NAMALWA (cell line): ENCODE data around the gene USP7.
A peak's percentile ranks its signal among the peaks of the same experiment; 100 is the strongest.
"Not testable (repeated sequence)": the region's sequence is repeated elsewhere in the genome, so short reads cannot be mapped to it uniquely, and the experiment has no call there.

Experiments
- DNase-seq: peaks from one replicate; pipeline ENCODE4 v3.0.0-alpha.2; 2015; ENCODE audit warnings: low spot score

Gene USP7

DNA sequence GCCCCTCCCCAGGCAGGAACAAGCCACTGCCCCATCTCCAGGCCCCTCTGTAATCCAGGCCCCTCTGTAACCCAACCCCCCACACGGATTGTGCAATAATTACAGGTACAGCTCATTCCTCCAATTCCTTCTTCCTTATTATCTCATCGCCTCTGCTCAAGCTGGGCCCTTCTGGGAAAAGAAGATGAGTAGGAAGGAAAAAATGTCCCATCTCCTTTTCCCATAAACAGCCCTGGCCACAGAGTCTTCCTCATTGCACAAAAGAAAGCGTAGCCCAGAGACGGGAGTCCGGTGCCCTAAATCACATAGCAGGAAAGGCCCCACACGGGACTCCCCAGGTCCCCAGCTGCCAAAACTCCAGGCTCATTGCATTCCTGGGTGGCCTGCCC lies 85.2 kb downstream of the USP7 start:
- no peak for DNase-seq

GRCh38 chr16:8877894-8878522 lies 85.7 kb downstream of the USP7 start:
- no peak for DNase-seq

- not testable (repeated sequence) for DNase-seq
Measured at GRCh38 chr16:8875317-8875716, 88.4 kb downstream of the USP7 start.

DNA sequence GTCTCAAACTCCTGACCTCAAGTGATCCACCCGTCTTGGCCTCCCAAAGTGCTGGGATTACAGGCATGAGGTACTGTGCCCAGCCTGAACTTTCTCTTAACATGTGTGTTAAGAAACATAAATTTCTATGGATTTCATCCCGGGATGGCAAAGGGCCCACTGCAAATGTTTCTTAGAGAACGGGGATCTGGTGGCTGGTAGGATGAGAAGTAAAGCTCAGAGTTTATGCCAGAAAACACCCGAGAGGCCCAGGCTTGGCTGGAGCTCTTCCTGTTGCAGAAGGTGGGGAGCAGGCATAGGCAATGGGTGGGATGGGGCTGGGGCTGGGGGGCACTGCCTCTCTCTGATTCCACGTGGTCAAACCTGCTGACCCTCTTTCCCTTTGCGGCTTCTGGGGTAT lies 89.3 kb downstream of the USP7 start:
- no peak for DNase-seq

GRCh38 chr16:8873866-8874195 lies 89.9 kb downstream of the USP7 start:
- DNase-seq = not testable (repeated sequence)

- peak; percentile 51 for DNase-seq
Measured at GRCh38 chr16:8872967-8873865, 90.5 kb downstream of the USP7 start.

- DNase-seq = no peak
Measured at GRCh38 chr16:8872071-8872470, 91.6 kb downstream of the USP7 start.

GRCh38 chr16:8869988-8870241 lies 93.8 kb downstream of the USP7 start:
- not testable (repeated sequence) for DNase-seq

- DNase-seq = peak; percentile 37
Measured at GRCh38 chr16:8869212-8869987, 94.3 kb downstream of the USP7 start.

GRCh38 chr16:8868416-8869211 lies 95.1 kb downstream of the USP7 start, which contains the start of gene CARHSP1:
Gene CARHSP1, minus strand, starts transcription at chr16:8869006. Its CDS starts 9,678 bp downstream, at chr16:8859328.
- peak; percentile 94 for DNase-seq

- peak; percentile 63 for DNase-seq
Measured at GRCh38 chr16:8867932-8868415, 95.7 kb downstream of the USP7 start.

DNA sequence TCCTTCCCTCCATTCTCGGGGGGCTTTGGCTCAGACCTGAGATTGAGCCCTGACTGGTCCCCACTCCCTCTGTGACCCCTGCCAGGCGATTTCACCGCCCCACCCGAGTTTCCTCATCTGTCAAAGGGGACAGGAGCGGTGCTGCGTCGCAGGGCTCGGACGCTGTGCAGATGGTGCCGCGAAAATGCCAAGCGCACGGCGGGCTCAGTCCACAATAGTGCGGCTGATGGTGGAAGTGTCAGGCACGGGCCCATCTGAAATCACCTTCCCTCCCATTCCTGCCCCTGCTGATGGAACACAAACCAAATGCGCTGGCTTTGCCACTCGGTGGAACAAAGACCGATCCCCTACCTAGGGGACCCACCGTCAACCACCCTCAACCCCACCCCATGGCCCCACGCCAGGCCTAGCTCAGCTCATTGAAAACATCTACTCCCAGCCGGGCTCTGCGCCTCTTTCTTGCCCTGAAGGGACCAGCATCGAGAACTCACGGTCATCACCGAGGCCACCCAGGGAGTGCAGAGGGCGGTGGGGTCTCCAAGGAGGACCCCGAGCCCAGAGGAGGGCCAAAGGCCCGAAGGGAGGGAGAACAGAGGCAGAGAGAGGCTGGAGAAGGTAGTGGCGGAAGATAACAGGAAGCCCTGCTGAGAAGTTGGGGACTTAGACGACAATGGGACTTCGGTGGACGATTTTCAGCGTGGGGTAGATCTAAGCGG lies 96.3 kb downstream of the USP7 start:
- no peak for DNase-seq

DNA sequence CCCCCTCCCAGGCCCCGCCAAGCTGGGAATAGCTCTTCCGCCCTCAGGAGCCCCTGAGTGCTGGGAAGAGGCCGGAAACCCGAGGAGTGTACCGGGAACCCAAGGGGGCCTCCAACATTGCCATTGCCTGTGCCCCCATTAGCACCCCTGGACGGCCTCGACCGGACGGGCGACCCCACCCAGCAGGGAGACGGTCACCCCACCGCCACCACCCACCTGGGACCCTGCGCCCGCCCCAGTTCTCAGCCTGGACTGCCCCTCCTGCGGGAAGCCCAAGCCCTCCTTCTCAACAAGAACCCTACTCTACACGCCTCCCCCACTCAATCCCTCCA lies 96.9 kb downstream of the USP7 start:
- DNase-seq = no peak

DNA sequence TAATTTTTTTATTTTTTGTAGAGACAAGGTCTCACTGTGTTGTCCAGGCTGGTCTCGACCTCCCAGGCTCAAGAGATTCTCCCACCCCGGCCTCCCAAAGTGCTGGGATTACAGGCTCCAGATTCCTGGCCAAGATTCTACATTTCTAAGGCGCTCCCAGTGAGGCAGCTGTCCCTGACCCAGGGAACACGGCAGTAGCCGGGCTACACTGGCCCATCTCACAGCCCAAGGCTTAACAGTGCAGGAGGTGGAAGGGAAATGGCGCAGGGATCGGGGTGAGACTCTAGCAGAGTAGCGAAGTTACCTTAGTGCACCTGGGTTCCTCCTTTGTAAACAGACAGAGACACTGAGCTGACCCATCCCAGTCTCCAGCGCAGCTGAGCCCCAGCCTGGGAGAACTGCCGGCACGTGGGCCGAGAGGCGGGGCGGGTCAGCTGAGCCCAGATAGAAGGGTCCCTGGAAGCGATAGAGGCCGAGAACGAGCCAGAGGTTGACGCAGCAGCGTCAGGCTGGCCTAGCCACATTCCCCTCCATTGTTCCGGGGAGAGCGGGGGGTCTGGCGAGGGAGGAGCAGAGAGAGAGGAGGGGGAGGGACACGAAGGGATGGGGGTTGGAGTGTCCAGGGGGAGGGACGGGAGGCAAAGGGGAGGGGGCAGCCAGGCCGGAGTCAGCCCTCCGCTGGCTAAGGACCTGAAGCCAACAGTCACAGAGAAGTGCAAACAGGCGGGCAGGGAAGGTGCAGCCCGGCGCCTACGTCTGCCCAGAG lies 97.4 kb downstream of the USP7 start:
- DNase-seq = no peak

DNA sequence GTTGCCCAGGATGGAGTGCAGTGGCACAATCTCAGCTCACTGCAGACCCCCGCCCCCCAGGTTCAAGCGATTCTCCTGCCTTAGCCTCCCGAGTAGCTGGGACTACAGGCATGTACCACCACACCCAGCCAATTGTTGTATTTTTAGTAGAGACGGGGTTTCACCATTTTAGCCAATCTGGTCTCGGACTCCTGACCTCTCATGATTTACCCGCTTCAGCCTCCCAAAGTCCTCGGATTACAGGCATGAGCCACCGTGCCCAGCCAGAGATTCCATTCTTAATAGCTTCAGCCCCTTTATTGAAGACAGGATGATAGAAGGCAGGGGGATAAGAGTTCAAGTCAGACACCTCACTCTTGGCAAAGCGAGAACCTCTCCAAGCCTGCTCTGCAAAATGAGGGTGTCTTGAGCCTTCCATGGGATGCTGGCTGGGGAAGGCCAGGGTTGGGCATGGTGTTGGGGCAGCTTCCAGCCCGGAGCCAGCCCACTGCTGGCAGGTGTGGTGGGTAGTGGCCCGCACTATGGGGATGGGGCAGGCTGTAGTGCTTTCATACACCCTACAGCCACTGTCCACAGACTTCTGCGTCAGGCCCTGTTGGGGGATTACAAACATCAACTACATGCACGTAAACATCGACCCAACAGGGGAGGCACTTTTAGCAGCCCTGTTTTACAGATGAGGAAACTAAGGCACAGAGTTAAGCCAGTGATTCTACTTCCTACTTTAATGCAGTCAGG lies 98.4 kb downstream of the USP7 start:
- no peak for DNase-seq

DNA sequence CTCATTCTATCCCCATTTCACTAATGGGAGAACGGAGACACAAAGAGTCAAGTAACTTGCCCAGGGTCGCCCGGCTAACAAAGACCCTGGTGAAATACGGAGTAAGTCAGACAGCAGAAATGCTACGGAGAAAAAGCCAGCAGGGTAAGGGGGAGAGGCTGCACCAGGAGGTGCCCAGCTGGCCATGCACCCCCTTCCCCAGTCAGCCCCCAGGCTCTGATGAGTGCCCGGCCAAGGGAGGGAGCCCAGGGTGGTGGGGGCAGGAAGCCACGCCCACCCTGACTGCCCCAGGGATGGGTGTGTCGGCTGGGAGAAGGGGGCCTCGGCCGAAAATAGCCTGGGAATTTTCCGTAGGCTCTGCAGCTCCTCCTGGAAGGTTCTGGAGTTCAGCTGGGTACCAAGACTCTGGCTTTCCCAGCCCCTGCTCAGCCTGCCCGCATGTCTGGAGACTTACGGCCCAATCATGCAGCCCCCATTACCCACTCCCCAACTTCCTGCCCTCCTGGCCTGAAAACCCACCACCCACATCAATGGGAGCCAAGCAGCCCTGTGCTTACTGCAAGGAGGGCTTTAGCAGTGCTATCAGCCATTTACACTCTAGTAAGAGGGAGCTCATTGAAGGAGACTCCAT lies 99.1 kb downstream of the USP7 start:
- no peak for DNase-seq

GRCh38 chr16:8863594-8864424 lies 99.9 kb downstream of the USP7 start:
- DNase-seq = no peak

DNA sequence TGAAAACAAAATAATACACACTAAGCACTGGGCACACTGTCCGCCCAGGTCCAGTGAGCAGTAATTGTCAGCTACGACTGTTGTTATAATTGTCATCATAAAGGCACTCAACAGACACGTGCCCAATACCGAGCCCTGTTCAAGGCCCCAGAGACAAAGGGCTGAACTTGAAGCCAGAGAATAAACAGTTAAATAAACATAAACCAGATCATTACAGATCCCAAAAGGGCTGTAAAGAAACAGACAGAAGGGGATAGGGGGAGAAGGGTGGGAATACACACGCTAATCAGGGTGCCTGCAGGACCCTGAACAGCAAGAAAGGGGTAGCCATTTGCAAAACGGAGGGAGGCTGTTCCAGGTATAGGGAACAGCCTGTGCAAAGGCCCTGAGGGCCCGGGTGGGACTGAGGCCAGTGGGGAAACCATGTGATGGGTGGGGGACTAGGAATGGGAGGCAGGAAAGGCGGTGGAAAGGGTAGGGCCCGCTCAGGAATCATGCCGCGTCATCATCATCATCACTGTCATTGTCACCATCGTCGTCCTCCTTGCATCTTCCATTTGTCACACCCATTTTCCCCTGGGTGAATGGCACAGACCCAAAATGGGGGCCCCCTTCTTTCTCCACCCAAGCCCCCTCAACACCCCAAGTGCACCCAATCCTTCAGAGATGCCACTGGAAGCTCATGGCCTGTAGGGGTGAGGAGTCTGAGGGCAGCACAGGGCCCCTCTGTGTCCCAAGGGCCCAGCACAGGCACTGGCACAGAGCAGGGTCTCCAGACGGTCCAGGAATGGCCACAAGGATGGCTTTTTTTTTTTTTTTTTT lies 101.2 kb downstream of the USP7 start:
- DNase-seq = no peak
